Body of pancreas (tissue), 4 donors: ENCODE measurements around the gene LYSET. TPM values are rescaled to one million over a fixed set of nuclear protein-coding genes. Genes with fewer than 3 reads are reported as not detected.
"Not testable (repeated sequence)": the region's sequence is repeated elsewhere in the genome, so short reads cannot be mapped to it uniquely, and the experiment has no call there.

Experiments used
- ATAC-seq: fragments of 150-250 bp; one replicate; pipeline ENCODE4 v1.9.1; 2016
- DNase-seq, 4 donors: peaks; one replicate each; pipeline ENCODE4 v3.0.0-alpha.2; 2019
- H3K27ac ChIP-seq, 4 donors: fragments of 200-600 bp; sonication (generic); 1 replicate in 3 of 4; 2 replicates in 1 of 4; pipeline versions ENCODE4 v1.5.1 to v1.6.1; 2016 to 2019; ENCODE audit warnings: mild to moderate bottlenecking in 1 of 4, mixed read lengths in 1 of 4, moderate library complexity in 1 of 4
- H3K27me3 ChIP-seq, 2 donors: fragments of 200-600 bp; sonication (generic); one replicate each; pipeline ENCODE4 v1.6.0; 2016; ENCODE audit warnings: mild to moderate bottlenecking in 1 of 2
- H3K36me3 ChIP-seq, 2 donors: fragments of 200-600 bp; sonication (generic); replicated peaks in 1 of 2; 2 replicates each; pipeline ENCODE4 v1.5.1; 2016; ENCODE audit warnings: low read depth in 2 of 2; ENCODE audit not compliant: insufficient read depth in 1 of 2
- H3K4me1 ChIP-seq: fragments of 200-600 bp; sonication (generic); one replicate; pipeline ENCODE4 v1.6.0; 2016
- H3K4me3 ChIP-seq, 2 donors: fragments of 200-600 bp; sonication (generic); 1 replicate in 1 of 2; 2 replicates in 1 of 2; pipeline ENCODE4 v1.5.1; 2016 to 2019
- H3K9me3 ChIP-seq, 3 donors: fragments of 200-600 bp; sonication (generic); 1 replicate in 2 of 3; 2 replicates in 1 of 3; pipeline ENCODE4 v1.5.1; 2016
- CTCF ChIP-seq, 7 experiments: fragments of 450-650 bp in 4 of 7; fragments of 200-600 bp in 3 of 7; sonication (generic) in 3 of 7; IDR thresholded peaks; one replicate each; pipeline ENCODE4 v1.5.1; 2016 to 2019; ENCODE audit warnings: antibody characterized with exemption in 7 of 7
- POLR2A ChIP-seq, 3 donors: fragments of 450-650 bp; IDR thresholded peaks; one replicate each; pipeline ENCODE4 v1.6.1; 2016; ENCODE audit warnings: antibody characterized with exemption in 3 of 3, mild to moderate bottlenecking in 2 of 3
- WGBS, 2 donors: methylation state at CpG; one replicate each; pipeline ENCODE4 v1.1.5; 2017; 5-methylcytosine and 5-hydroxymethylcytosine counted together
- intact Hi-C: fragments of 100-400 bp; cut with DNase I; formaldehyde crosslinking; loops from one replicate; pipeline ENCODE4 v1.15.1; 2023
- total RNA-seq, 2 donors: library from RNA; depleted of rRNA; stranded (reverse); fragments of >200 nt; gene quantifications; one replicate each; pipeline ENCODE4 v1.1.0, GENCODE V29; 2016

The LYSET gene
- total RNA-seq, 2 donors from 2014 or later = 0.66 to 5.4 TPM

GRCh38 chr14:93231129-93231979 lies 46.2 kb downstream of the LYSET start:
- TF ChIP-seq POLR2A (IDR thresholded peaks at IDR 0.05) = no peak
- no peak for TF ChIP-seq CTCF (IDR thresholded peaks at IDR 0.05)
- Histone ChIP-seq H3K27me3 (no peaks in the 10 kb centered on the region), H3K36me3 (peaks cover 0 to 15% of the 10 kb centered on the region in 2 donors), H3K4me3 (no peak overlapping the region), H3K27ac (no peak overlapping the region), H3K9me3 (no peaks in the 10 kb centered on the region), H3K4me1 (peaks cover 20% of the 10 kb centered on the region)
- intact Hi-C loops = loop anchor here (10.0 kb wide), 1 partner anchor 393 kb away; no protein-coding TSS in a partner anchor
- peak; percentile 57 for ATAC-seq
- peak in 3 of 4 donors; percentile 11 to 29 (median 25) for DNase-seq
- 17 to 19% methylated on average over 31 to 39 of the region's 39 CpGs for WGBS, 2 donors

- H3K9me3 ChIP-seq = no peaks in the 10 kb centered on the region
- no peak for TF ChIP-seq POLR2A (IDR thresholded peaks at IDR 0.05)
- no peak for TF ChIP-seq CTCF (IDR thresholded peaks at IDR 0.05)
- WGBS, 2 donors = 72 to 89% methylated on average over 4 to 10 of the region's 17 CpGs
- peaks cover 20% of the 10 kb centered on the region for H3K4me1 ChIP-seq
- no peak overlapping the region for H3K4me3 ChIP-seq
- H3K36me3 ChIP-seq = peaks cover 0 to 12% of the 10 kb centered on the region in 2 donors
- no peak overlapping the region for H3K27ac ChIP-seq
- ATAC-seq = no peak
- no peak for DNase-seq
- no peaks in the 10 kb centered on the region for H3K27me3 ChIP-seq
- intact Hi-C loops = loop anchor here (10.0 kb wide), 1 partner anchor 393 kb away; no protein-coding TSS in a partner anchor
Measured at GRCh38 chr14:93232159-93232558, 47.0 kb downstream of the LYSET start.

- H3K9me3 ChIP-seq, DNase-seq, ATAC-seq, H3K4me3 ChIP-seq, H3K27me3 ChIP-seq, H3K27ac ChIP-seq, H3K36me3 ChIP-seq: not testable (repeated sequence)
- WGBS, 2 donors = 84 to 88% methylated on average over 5 of the region's 5 CpGs
- H3K4me1 ChIP-seq = peaks cover 20% of the 10 kb centered on the region
- intact Hi-C loops = loop anchor here (10.0 kb wide), 1 partner anchor 392 kb away; no protein-coding TSS in a partner anchor
Measured at GRCh38 chr14:93233078-93233477, 48.0 kb downstream of the LYSET start.

GRCh38 chr14:93234798-93235197 lies 49.7 kb downstream of the LYSET start:
- H3K9me3 ChIP-seq = no peaks in the 10 kb centered on the region
- TF ChIP-seq POLR2A (IDR thresholded peaks at IDR 0.05) (no peak), CTCF (IDR thresholded peaks at IDR 0.05) (no peak)
- intact Hi-C loops = loop anchor here (10.0 kb wide), 1 partner anchor 390 kb away; no protein-coding TSS in a partner anchor
- no peaks in the 10 kb centered on the region for H3K27me3 ChIP-seq
- H3K27ac ChIP-seq = no peak overlapping the region
- peak in 3 of 4 donors; percentile 19 to 30 (median 24) for DNase-seq
- H3K4me1 ChIP-seq = peaks cover 20% of the 10 kb centered on the region
- peak; percentile 43 for ATAC-seq
- WGBS, 2 donors = 32 to 47% methylated on average over 10 of the region's 10 CpGs
- H3K36me3 ChIP-seq = no peaks in the 10 kb centered on the region
- no peak overlapping the region for H3K4me3 ChIP-seq

Other genes starting within 250 kb of the LYSET start
- gene ITPK1, start 69.4 kb upstream of the LYSET start, total RNA-seq = 10 to 100 TPM; 30.1 to 32.6 TPM
- gene MOAP1, start 420 bp upstream of the LYSET start, total RNA-seq = 10 to 100 TPM; 10.2 to 17.9 TPM
- 10 to 100 TPM in 1 of 2 donors, 1 to 10 TPM in 1; 6.5 to 11.2 TPM for gene GON7, start 21.7 kb downstream of the LYSET start, total RNA-seq
- gene UBR7, start 21.9 kb downstream of the LYSET start, total RNA-seq = 10 to 100 TPM in 1 of 2 donors, 1 to 10 TPM in 1; 4.9 to 17.4 TPM
- 10 to 100 TPM; 16.3 to 25.1 TPM for gene BTBD7, start 147.7 kb downstream of the LYSET start, total RNA-seq
- not detected for gene COX8C, start 161.9 kb downstream of the LYSET start, total RNA-seq
- 1 to 10 TPM in 1 of 2 donors, under 1 TPM in 1; 0.78 to 3.3 TPM for gene UNC79, start 245.6 kb downstream of the LYSET start, total RNA-seq